Activated CD4-positive, alpha-beta T cell treated with anti-CD3 and anti-CD28 coated beads for 36 hours (primary cell): Measurements from ENCODE around the gene RNF130. TPM values are rescaled to one million over a fixed set of nuclear protein-coding genes. Genes with fewer than 3 reads are reported as not detected.

ENCODE experiments used
- ATAC-seq: fragments of 200-7000 bp; cut with Tn5 transposase; one replicate; pipeline ENCODE4 v1.10.0; 2021; ENCODE audit warnings: mild to moderate bottlenecking, moderate library complexity
- CTCF ChIA-PET: fragments of 350-600 bp; sonication (Branson Sonifier 250); formaldehyde crosslinking; loops from one replicate; lab custom pipeline; 2021; ENCODE audit warnings: antibody characterized with exemption; lab: Charles Lee
- POLR2A ChIA-PET: fragments of 350-600 bp; sonication (Branson Sonifier 250); formaldehyde crosslinking; loops from one replicate; lab custom pipeline; 2021; ENCODE audit warnings: antibody characterized with exemption, inconsistent platforms; lab: Charles Lee
- DNase-seq: peaks from one replicate; pipeline ENCODE4 v3.0.0-alpha.2; 2020
- H3K27ac Mint-ChIP-seq: one replicate; pipeline ENCODE4 v1.8.0; 2021; ENCODE audit warnings: mixed read lengths
- H3K27me3 Mint-ChIP-seq: one replicate; pipeline ENCODE4 v1.8.0; 2021; ENCODE audit warnings: mixed read lengths
- H3K36me3 Mint-ChIP-seq: one replicate; pipeline ENCODE4 v1.8.0; 2021; ENCODE audit warnings: low read depth, mixed read lengths
- H3K4me1 Mint-ChIP-seq: one replicate; pipeline ENCODE4 v1.8.0; 2021; ENCODE audit warnings: mixed read lengths
- H3K4me3 Mint-ChIP-seq: one replicate; pipeline ENCODE4 v1.8.0; 2021; ENCODE audit warnings: mild to moderate bottlenecking, moderate library complexity, mixed read lengths
- H3K9me3 Mint-ChIP-seq: one replicate; pipeline ENCODE4 v1.8.0; 2021; ENCODE audit warnings: low read depth, mixed read lengths
- intact Hi-C, 2 experiments: fragments of 100-400 bp; cut with DNase I in 1 of 2; cut with micrococcal nuclease in 1 of 2; formaldehyde crosslinking; loops; one replicate each; pipeline versions ENCODE4 v1.14.2 to v1.15.1; 2022 to 2024; cut with DNase I, micrococcal nuclease
- total RNA-seq, 2 experiments: library from RNA; stranded (reverse); gene quantifications; one replicate each; pipeline ENCODE4 v1.2.3, GENCODE V29; 2021

Gene RNF130
- total RNA-seq, 2 experiments from 2014 or later = 10.3 to 13.3 TPM

GRCh38 chr5:180047667-180048066 lies 23.9 kb downstream of the RNF130 start:
- Mint-ChIP-seq H3K4me1 (peaks cover 3% of the 10 kb centered on the region), H3K9me3 (no peaks in the 10 kb centered on the region), H3K4me3 (no peak overlapping the region), H3K27ac (no peak overlapping the region), H3K27me3 (no peaks in the 10 kb centered on the region), H3K36me3 (no peaks in the 10 kb centered on the region)
- ChIA-PET CTCF (no interaction called here), POLR2A (no interaction called here)
- ATAC-seq (no peak), DNase-seq (no peak)
- intact Hi-C loops = no loop called here

- ChIA-PET POLR2A (no interaction called here), CTCF (no interaction called here)
- Mint-ChIP-seq H3K4me3 (no peak overlapping the region), H3K27ac (no peak overlapping the region), H3K4me1 (no peaks in the 10 kb centered on the region), H3K9me3 (no peaks in the 10 kb centered on the region), H3K27me3 (no peaks in the 10 kb centered on the region), H3K36me3 (no peaks in the 10 kb centered on the region)
- intact Hi-C loops = no loop called here
- ATAC-seq (no peak), DNase-seq (no peak)
These were observed 24.9 kb downstream of the RNF130 start for GRCh38 chr5:180046656-180047055.

- Mint-ChIP-seq H3K4me3 (no peak overlapping the region), H3K9me3 (no peaks in the 10 kb centered on the region), H3K36me3 (no peaks in the 10 kb centered on the region), H3K27ac (no peak overlapping the region), H3K4me1 (no peaks in the 10 kb centered on the region), H3K27me3 (no peaks in the 10 kb centered on the region)
- ChIA-PET CTCF (no interaction called here), POLR2A (interaction anchor here (0.5 to 0.7 kb wide), 3 partner anchors 93 to 572 kb away, joined by 3 to 4 read pairs (median 4); no protein-coding TSS in a partner anchor)
- intact Hi-C loops = no loop called here
- ATAC-seq = no peak
- no peak for DNase-seq
These were observed 25.6 kb downstream of the RNF130 start for GRCh38 chr5:180045889-180046499.

GRCh38 chr5:180043377-180043776 lies 28.2 kb downstream of the RNF130 start:
- intact Hi-C loops = no loop called here
- Mint-ChIP-seq H3K27me3 (no peaks in the 10 kb centered on the region), H3K36me3 (peaks cover 4% of the 10 kb centered on the region), H3K9me3 (no peaks in the 10 kb centered on the region), H3K4me1 (no peaks in the 10 kb centered on the region), H3K27ac (no peak overlapping the region), H3K4me3 (no peak overlapping the region)
- DNase-seq (no peak), ATAC-seq (no peak)
- ChIA-PET CTCF (no interaction called here), POLR2A (no interaction called here)

- H3K4me1 Mint-ChIP-seq = no peaks in the 10 kb centered on the region
- CTCF ChIA-PET = interaction anchor here (0.6 kb wide), 1 partner anchor 290 kb away, joined by 3 read pairs; no protein-coding TSS in a partner anchor
- peaks cover 4% of the 10 kb centered on the region for H3K9me3 Mint-ChIP-seq
- no peak overlapping the region for H3K27ac Mint-ChIP-seq
- intact Hi-C loops = no loop called here
- POLR2A ChIA-PET = no interaction called here
- no peaks in the 10 kb centered on the region for H3K27me3 Mint-ChIP-seq
- H3K4me3 Mint-ChIP-seq = no peak overlapping the region
- ATAC-seq (no peak), DNase-seq (no peak)
- H3K36me3 Mint-ChIP-seq = peaks cover 20% of the 10 kb centered on the region
These were observed 30.0 kb downstream of the RNF130 start for GRCh38 chr5:180041301-180042274.

- CTCF ChIA-PET = interaction anchor here (0.6 to 1.4 kb wide), 2 partner anchors 13 to 260 kb away, joined by 3 to 4 read pairs; no protein-coding TSS in a partner anchor
- H3K9me3 Mint-ChIP-seq = peaks cover 9% of the 10 kb centered on the region
- no peak overlapping the region for H3K4me3 Mint-ChIP-seq
- intact Hi-C loops = no loop called here
- H3K27me3 Mint-ChIP-seq = no peaks in the 10 kb centered on the region
- H3K36me3 Mint-ChIP-seq = peaks cover 27% of the 10 kb centered on the region
- POLR2A ChIA-PET = no interaction called here
- H3K27ac Mint-ChIP-seq = no peak overlapping the region
- DNase-seq (no peak), ATAC-seq (no peak)
- no peaks in the 10 kb centered on the region for H3K4me1 Mint-ChIP-seq
These were observed 31.0 kb downstream of the RNF130 start for GRCh38 chr5:180040287-180041214.

- intact Hi-C loops = no loop called here
- no peaks in the 10 kb centered on the region for H3K4me1 Mint-ChIP-seq
- ChIA-PET CTCF (no interaction called here), POLR2A (no interaction called here)
- H3K4me3 Mint-ChIP-seq = no peak overlapping the region
- peaks cover 15% of the 10 kb centered on the region for H3K9me3 Mint-ChIP-seq
- peaks cover 40% of the 10 kb centered on the region for H3K36me3 Mint-ChIP-seq
- DNase-seq (no peak), ATAC-seq (no peak)
- no peak overlapping the region for H3K27ac Mint-ChIP-seq
- no peaks in the 10 kb centered on the region for H3K27me3 Mint-ChIP-seq
These were observed 36.2 kb downstream of the RNF130 start for GRCh38 chr5:180035206-180035931.

- intact Hi-C loops = no loop called here
- CTCF ChIA-PET = no interaction called here
- H3K36me3 Mint-ChIP-seq = peaks cover 40% of the 10 kb centered on the region
- no peaks in the 10 kb centered on the region for H3K4me1 Mint-ChIP-seq
- no peak for DNase-seq
- H3K27me3 Mint-ChIP-seq = no peaks in the 10 kb centered on the region
- H3K4me3 Mint-ChIP-seq = no peak overlapping the region
- POLR2A ChIA-PET = no interaction called here
- H3K27ac Mint-ChIP-seq = no peak overlapping the region
- ATAC-seq = no peak
- peaks cover 15% of the 10 kb centered on the region for H3K9me3 Mint-ChIP-seq
These were observed 37.0 kb downstream of the RNF130 start for GRCh38 chr5:180034564-180034963.

- ATAC-seq (no peak), DNase-seq (no peak)
- ChIA-PET CTCF (interaction anchor here (0.6 kb wide), 1 partner anchor 11 kb away, joined by 6 read pairs; no protein-coding TSS in a partner anchor), POLR2A (no interaction called here)
- intact Hi-C loops = no loop called here
- H3K36me3 Mint-ChIP-seq = peaks cover 5% of the 10 kb centered on the region
- no peaks in the 10 kb centered on the region for H3K27me3 Mint-ChIP-seq
- no peaks in the 10 kb centered on the region for H3K9me3 Mint-ChIP-seq
- no peak overlapping the region for H3K27ac Mint-ChIP-seq
- no peaks in the 10 kb centered on the region for H3K4me1 Mint-ChIP-seq
- H3K4me3 Mint-ChIP-seq = no peak overlapping the region
These were observed 44.0 kb downstream of the RNF130 start for GRCh38 chr5:180027459-180028089.

- intact Hi-C loops = no loop called here
- H3K27ac Mint-ChIP-seq = no peak overlapping the region
- H3K9me3 Mint-ChIP-seq = no peaks in the 10 kb centered on the region
- DNase-seq (no peak), ATAC-seq (no peak)
- peaks cover 3% of the 10 kb centered on the region for H3K36me3 Mint-ChIP-seq
- no peak overlapping the region for H3K4me3 Mint-ChIP-seq
- CTCF ChIA-PET = interaction anchor here (0.6 kb wide), 1 partner anchor 12 kb away, joined by 6 read pairs; no protein-coding TSS in a partner anchor
- no peaks in the 10 kb centered on the region for H3K27me3 Mint-ChIP-seq
- POLR2A ChIA-PET = no interaction called here
- H3K4me1 Mint-ChIP-seq = no peaks in the 10 kb centered on the region
These were observed 44.7 kb downstream of the RNF130 start for GRCh38 chr5:180026734-180027458.
